Psoas muscle (tissue), 8 donors: ENCODE measurements around the gene ITIH5. TPM values are rescaled to one million over a fixed set of nuclear protein-coding genes. Genes with fewer than 3 reads are reported as not detected.

Source experiments
- ATAC-seq, 4 donors: fragments of 200-7000 bp; cut with Tn5 transposase; one replicate each; pipeline ENCODE4 v1.9.1; 2020; ENCODE audit warnings: moderate library complexity in 3 of 4, mild to moderate bottlenecking in 2 of 4
- DNase-seq, 2 donors: peaks; one replicate each; pipeline ENCODE4 v3.0.0-alpha.2; 2020
- H3K27ac ChIP-seq: fragments of 200-600 bp; one replicate; pipeline ENCODE4 v1.8.0; 2022
- H3K27me3 ChIP-seq, 3 donors: fragments of 200-600 bp in 1 of 3; one replicate each; pipeline versions ENCODE4 v1.6.1 to v1.8.0; 2013 to 2022; ENCODE audit warnings: low read length in 2 of 3, mild to moderate bottlenecking in 2 of 3, moderate library complexity in 1 of 3; ENCODE audit not compliant: insufficient read depth in 3 of 3
- H3K36me3 ChIP-seq, 2 donors: fragments of 200-600 bp in 1 of 2; one replicate each; pipeline versions ENCODE4 v1.6.1 to v1.8.0; 2013 to 2022; ENCODE audit warnings: low read depth in 1 of 2, mild to moderate bottlenecking in 1 of 2, moderate library complexity in 1 of 2; ENCODE audit not compliant: insufficient read depth in 1 of 2
- H3K4me1 ChIP-seq: fragments of 200-600 bp; one replicate; pipeline ENCODE4 v1.8.0; 2022
- H3K4me3 ChIP-seq: fragments of 200-600 bp; one replicate; pipeline ENCODE4 v1.8.0; 2022; ENCODE audit warnings: mild to moderate bottlenecking
- H3K9me3 ChIP-seq: fragments of 200-600 bp; one replicate; pipeline ENCODE4 v1.8.0; 2022
- WGBS, 3 donors: extraction: QIAGEN DNeasy Blood & Tissue Kit; methylation state at CpG; one replicate each; pipeline versions ENCODE4 v1.1.6 to v1.1.7; 2013; 5-methylcytosine and 5-hydroxymethylcytosine counted together
- intact Hi-C, 2 donors: fragments of 100-400 bp; cut with DNase I; formaldehyde crosslinking; loops; one replicate each; pipeline versions ENCODE4 v1.11.0 to v1.14.2; 2022
- polyA plus RNA-seq, 3 donors: library from polyadenylated mRNA; stranded (reverse); fragments of 200-250 nt; gene quantifications; one replicate each; pipeline ENCODE4 v1.2.3, GENCODE V29; 2013
- total RNA-seq, 4 donors: library from RNA; stranded (reverse); fragmentation: NEBNext Ultra II Directional in 2 of 4; extraction: Animal tissue kit (Norgen Biotek cat#: 25700) in 2 of 4; gene quantifications; one replicate each; pipeline versions ENCODE4 v1.2.1 to v1.2.4, GENCODE V29; 2021 to 2023
- TF ChIP-seq, protein P1 (sequence below): fragments of 200-600 bp; IDR thresholded peaks from one replicate; pipeline ENCODE4 v1.8.0; 2022; ENCODE audit warnings: antibody characterized with exemption
- donor health status: healthy with polysubstance abuse.
- donor health status: DM: no; HTN: no; CAD: no; lungs with moderate emphysema.
- donor health status: Bipolar disorder and iron deficiency.
- donor health status: healthy.
- donor health status: DM: yes; HTN: yes; CAD: no.
- donor health status: DM: no; HTN: no; CAD: no.
- donor health status: DM: no; HTN: no; CAD: no.
- donor health status: DM: yes; HTN: yes; CAD: no.

Gene ITIH5
- total and polyA plus RNA-seq, 7 donors: 1.3 to 13.0 (median 2.9) TPM

DNA sequence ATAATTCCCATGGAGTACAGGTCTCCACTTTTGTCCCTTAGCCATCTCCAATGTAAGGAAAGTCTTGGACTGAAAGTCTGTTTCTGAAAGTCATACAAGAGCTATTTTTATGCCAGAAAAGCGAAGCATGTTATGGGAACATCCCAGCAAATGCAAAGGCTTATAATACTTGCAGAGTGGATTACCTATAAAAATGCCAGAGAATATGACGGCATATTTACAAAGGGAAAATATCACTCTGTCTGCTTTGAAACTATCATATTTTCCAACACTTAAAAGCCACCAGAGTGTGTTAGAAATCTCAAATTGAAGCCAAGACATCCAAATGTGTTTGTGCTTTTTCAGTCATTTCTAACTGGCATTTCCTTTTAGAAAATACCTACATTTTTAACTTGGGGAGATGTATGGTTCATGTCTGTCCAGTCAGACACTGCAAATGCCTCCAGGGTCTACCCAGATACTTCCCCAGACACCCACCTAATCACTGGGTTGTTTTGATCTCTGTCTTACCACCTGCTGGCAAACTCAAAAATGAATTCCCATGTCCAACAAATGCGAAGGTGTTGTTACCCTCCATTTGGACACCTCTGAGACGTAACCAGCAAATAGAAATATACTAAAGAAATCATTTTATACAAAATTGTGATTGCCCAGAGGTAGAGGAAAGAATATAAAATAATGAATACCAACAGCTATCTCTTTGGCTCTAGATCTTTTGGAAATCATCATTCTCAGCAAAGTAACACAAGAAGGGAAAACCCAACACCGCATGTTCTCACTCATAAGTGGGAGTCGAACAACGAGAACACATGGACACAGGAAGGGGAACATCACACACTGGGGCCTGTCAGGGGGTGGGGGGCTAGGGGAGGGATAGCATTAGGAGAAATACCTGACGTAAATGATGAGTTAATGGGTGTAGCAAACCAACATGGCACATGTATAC, 37.6 kb upstream of the ITIH5 start:
- 83 to 87% (median 86%) methylated on average over 8 of the region's 8 CpGs for WGBS, 3 donors
- no peaks in the 10 kb centered on the region for H3K4me1 ChIP-seq
- intact Hi-C loops: loop anchor here in 1 of 2 donors (10.0 kb wide), 1 partner anchor 530 kb away; no protein-coding TSS in a partner anchor

DNA sequence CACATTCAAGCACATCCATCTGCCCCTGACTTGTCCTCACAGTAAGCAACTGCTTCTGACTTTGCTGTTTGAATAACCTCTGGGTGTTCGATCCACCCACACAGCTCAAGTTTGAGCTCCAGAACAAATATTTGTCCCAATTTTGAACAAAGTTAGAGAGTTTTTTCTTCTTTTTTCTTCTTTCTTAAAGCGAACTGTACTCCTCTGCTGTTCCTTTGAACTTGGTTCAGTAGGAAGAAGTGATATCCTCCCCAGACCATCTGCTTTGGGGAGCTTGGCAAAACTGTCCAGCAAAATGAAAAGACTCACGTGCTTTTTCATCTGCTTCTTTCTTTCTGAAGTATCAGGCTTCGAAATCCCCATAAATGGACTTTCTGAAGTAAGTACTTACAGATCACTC, 36.4 kb upstream of the ITIH5 start, which contains the start of gene ITIH2:
Gene ITIH2, plus strand, starts transcription at position 177 of the 400 bp plus-strand sequence. Its CDS starts 119 bp downstream, at position 296.
- peaks cover 1 to 28% (median 9%) of the 10 kb centered on the region in 3 donors for H3K27me3 ChIP-seq
- H3K27ac ChIP-seq: no peak within 1 kb of the TSS
- ATAC-seq (no peak), DNase-seq (no peak)
- H3K9me3 ChIP-seq: no peaks in the 10 kb centered on the region
- H3K4me1 ChIP-seq: no peaks in the 10 kb centered on the region
- intact Hi-C loops: loop anchor here in 1 of 2 donors (10.0 kb wide), 1 partner anchor 532 kb away; no protein-coding TSS in a partner anchor
- 49 to 61% (median 55%) methylated on average over 4 of the region's 4 CpGs for WGBS, 3 donors
- no peak within 1 kb of the TSS for H3K4me3 ChIP-seq
- TF ChIP-seq, protein P1, sequence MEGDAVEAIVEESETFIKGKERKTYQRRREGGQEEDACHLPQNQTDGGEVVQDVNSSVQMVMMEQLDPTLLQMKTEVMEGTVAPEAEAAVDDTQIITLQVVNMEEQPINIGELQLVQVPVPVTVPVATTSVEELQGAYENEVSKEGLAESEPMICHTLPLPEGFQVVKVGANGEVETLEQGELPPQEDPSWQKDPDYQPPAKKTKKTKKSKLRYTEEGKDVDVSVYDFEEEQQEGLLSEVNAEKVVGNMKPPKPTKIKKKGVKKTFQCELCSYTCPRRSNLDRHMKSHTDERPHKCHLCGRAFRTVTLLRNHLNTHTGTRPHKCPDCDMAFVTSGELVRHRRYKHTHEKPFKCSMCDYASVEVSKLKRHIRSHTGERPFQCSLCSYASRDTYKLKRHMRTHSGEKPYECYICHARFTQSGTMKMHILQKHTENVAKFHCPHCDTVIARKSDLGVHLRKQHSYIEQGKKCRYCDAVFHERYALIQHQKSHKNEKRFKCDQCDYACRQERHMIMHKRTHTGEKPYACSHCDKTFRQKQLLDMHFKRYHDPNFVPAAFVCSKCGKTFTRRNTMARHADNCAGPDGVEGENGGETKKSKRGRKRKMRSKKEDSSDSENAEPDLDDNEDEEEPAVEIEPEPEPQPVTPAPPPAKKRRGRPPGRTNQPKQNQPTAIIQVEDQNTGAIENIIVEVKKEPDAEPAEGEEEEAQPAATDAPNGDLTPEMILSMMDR: no peak
- H3K36me3 ChIP-seq: no peaks in the 10 kb centered on the region

More for the DNA sequence above, 37.6 kb upstream of the ITIH5 start:
- ATAC-seq (no peak), DNase-seq (no peak)
- Histone ChIP-seq H3K9me3 (no peaks in the 10 kb centered on the region), H3K27ac (no peak overlapping the region), H3K36me3 (no peaks in the 10 kb centered on the region), H3K27me3 (peaks cover 1 to 28% (median 9%) of the 10 kb centered on the region in 3 donors), H3K4me3 (no peak overlapping the region)
- TF ChIP-seq, protein P1: no peak

DNA sequence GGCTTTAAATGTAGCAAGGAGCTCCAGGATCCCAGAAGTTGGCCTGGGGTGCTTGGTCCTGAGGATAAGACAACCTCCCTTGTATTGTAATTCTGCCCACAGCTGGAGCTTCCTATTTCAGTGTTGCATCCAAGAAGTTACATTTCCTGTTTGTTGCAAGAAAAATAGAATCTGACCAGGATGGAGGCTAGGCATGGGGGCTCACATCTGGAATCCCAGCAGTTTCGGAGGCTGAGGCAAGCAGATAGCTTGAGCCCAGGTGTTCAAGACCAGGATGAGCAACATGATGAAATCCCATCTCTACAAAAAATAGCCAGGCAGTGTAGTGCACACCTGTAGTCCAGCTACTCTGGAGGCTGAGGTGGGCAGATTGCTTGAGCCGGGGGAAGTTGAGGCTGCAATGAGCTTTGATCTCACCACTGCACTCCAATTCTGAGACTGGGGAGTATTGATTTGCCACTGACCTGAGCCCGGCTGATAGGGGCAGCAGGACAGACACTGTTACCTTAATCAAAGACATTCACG, 35.6 kb upstream of the ITIH5 start:
- no peak for DNase-seq

DNA sequence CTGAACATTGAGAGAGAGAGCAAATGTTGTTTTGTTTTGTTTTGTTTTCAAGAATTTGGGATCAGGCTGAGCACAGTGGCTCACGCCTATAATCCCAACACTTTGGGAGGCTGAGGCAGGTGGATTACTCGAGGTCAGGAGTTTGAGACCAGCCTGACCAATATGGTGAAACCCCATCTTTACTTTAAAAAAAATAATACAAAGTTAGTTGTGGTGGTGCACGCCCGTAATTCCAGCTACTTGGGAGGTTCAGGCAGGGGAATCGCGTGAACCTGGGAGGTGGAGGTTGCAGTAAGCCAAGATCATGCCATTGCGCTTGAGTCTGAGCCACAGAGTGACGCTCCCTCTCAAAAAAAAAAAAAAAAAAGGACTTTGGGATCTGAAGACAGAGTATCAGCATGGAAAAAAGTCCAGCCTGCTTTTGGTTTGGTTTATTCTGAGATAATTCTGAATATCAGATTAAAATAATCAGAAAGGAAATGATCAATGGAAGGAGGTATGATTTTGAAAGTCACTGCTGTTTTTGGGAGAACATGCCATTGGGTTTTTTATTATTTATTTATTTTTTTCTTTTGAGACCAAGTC, 34.5 kb upstream of the ITIH5 start:
- peaks cover 1 to 23% (median 6%) of the 10 kb centered on the region in 3 donors for H3K27me3 ChIP-seq
- H3K27ac ChIP-seq: no peak overlapping the region
- no peak for DNase-seq
- H3K4me3 ChIP-seq: no peak overlapping the region
- H3K4me1 ChIP-seq: no peaks in the 10 kb centered on the region
- intact Hi-C loops: loop anchor here in 1 of 2 donors (10.0 kb wide), 1 partner anchor 534 kb away; no protein-coding TSS in a partner anchor
- ATAC-seq: no peak
- 89 to 91% (median 91%) methylated on average over 8 of the region's 8 CpGs for WGBS, 3 donors
- no peaks in the 10 kb centered on the region for H3K36me3 ChIP-seq
- H3K9me3 ChIP-seq: no peaks in the 10 kb centered on the region
- TF ChIP-seq, protein P1: no peak

More for the DNA sequence above, 35.6 kb upstream of the ITIH5 start:
- TF ChIP-seq, protein P1: no peak
- Histone ChIP-seq H3K36me3 (no peaks in the 10 kb centered on the region), H3K4me1 (no peaks in the 10 kb centered on the region), H3K9me3 (no peaks in the 10 kb centered on the region), H3K4me3 (no peak overlapping the region), H3K27me3 (peaks cover 1 to 28% (median 9%) of the 10 kb centered on the region in 3 donors), H3K27ac (no peak overlapping the region)
- no peak for ATAC-seq
- WGBS, 3 donors: 79 to 80% (median 80%) methylated on average over 4 of the region's 4 CpGs
- intact Hi-C loops: loop anchor here in 1 of 2 donors (10.0 kb wide), 1 partner anchor 532 kb away; no protein-coding TSS in a partner anchor
